Neural crest cell (in vitro differentiated cells): Measurements from ENCODE around the gene CASK. TPM values are rescaled to one million over a fixed set of nuclear protein-coding genes. Genes with fewer than 3 reads are reported as not detected.

ENCODE experiments used
- DNase-seq: peaks from one replicate; pipeline ENCODE4 v3.0.0; 2021; ENCODE audit warnings: low read depth, mixed read lengths, low spot score
- H3K27ac Mint-ChIP-seq: one replicate; pipeline ENCODE4 v1.8.0; 2021; ENCODE audit warnings: mild to moderate bottlenecking, mixed read lengths; ENCODE audit not compliant: unreplicated experiment
- H3K27me3 Mint-ChIP-seq: 2 replicates; pipeline ENCODE4 v1.8.0; 2021; ENCODE audit warnings: low read depth, mild to moderate bottlenecking, mixed read lengths
- H3K36me3 Mint-ChIP-seq: 2 replicates; pipeline ENCODE4 v1.8.0; 2021; ENCODE audit warnings: low read depth, mild to moderate bottlenecking, mixed read lengths
- H3K4me1 Mint-ChIP-seq: 2 replicates; pipeline ENCODE4 v1.8.0; 2021; ENCODE audit warnings: mixed read lengths
- H3K4me3 Mint-ChIP-seq: one replicate; pipeline ENCODE4 v1.8.0; 2021; ENCODE audit warnings: mild to moderate bottlenecking, mixed read lengths
- H3K9me3 Mint-ChIP-seq: 2 replicates; pipeline ENCODE4 v1.8.0; 2021; ENCODE audit warnings: mixed read lengths
- total RNA-seq: library from RNA; stranded (reverse); gene quantifications from 2 replicates; pipeline ENCODE4 v1.2.1, GENCODE V29; 2021
- TF ChIP-seq, protein P1 (sequence below): fragments of 200-600 bp; sonication (generic); conservative IDR thresholded peaks from 2 replicates; pipeline ENCODE4 v1.5.0; 2021; ENCODE audit warnings: antibody characterized with exemption, mild to moderate bottlenecking

Gene CASK
- total RNA-seq, 1 donor from 2014 or later = 57.8 TPM

DNA sequence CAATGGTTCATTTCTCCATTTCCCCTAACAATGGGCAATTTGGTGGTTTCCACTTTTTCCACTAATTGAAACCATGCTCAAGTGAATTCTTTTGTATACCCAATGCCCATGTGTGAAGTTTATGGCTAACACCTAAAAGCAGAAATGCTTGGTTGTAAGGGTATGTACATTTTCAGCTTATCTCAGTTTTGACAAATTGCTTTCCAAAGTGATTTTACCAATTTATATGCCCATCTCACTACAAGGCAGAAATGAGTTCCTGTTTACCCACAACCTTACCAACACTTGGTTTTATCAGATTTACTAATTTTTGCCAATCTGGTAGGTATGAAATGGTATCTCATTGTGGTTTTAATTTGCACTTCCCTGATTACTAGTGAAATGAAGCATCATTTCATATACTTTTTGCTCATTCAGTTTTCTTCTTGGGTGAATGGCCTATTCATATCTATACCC lies 219.8 kb downstream of the CASK start:
- peaks cover 2% of the 10 kb centered on the region for H3K36me3 Mint-ChIP-seq
- H3K9me3 Mint-ChIP-seq = no peaks in the 10 kb centered on the region
- no peaks in the 10 kb centered on the region for H3K27me3 Mint-ChIP-seq
- no peak for DNase-seq
- TF ChIP-seq, protein P1, sequence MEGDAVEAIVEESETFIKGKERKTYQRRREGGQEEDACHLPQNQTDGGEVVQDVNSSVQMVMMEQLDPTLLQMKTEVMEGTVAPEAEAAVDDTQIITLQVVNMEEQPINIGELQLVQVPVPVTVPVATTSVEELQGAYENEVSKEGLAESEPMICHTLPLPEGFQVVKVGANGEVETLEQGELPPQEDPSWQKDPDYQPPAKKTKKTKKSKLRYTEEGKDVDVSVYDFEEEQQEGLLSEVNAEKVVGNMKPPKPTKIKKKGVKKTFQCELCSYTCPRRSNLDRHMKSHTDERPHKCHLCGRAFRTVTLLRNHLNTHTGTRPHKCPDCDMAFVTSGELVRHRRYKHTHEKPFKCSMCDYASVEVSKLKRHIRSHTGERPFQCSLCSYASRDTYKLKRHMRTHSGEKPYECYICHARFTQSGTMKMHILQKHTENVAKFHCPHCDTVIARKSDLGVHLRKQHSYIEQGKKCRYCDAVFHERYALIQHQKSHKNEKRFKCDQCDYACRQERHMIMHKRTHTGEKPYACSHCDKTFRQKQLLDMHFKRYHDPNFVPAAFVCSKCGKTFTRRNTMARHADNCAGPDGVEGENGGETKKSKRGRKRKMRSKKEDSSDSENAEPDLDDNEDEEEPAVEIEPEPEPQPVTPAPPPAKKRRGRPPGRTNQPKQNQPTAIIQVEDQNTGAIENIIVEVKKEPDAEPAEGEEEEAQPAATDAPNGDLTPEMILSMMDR = no peak
- H3K4me3 Mint-ChIP-seq = no peak overlapping the region
- peaks cover 12% of the 10 kb centered on the region for H3K4me1 Mint-ChIP-seq
- no peak overlapping the region for H3K27ac Mint-ChIP-seq

DNA sequence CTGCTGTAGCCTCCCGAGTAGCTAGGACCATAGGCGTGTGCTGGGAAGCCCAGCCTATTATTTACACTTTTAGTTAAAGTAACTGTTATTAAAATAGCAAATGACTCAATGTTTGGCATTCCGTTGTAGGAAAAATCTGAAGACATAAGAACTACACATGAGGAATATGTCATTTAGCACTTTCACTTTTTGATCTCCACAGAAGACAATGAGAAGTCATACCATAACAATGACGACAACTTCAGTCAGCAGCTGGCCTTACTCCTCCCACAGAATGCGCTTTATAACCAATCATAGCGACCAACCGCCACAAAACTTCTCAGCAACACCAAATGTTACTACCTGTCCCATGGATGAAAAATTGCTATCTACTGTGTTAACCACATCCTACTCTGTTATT lies 227.9 kb downstream of the CASK start:
- Mint-ChIP-seq H3K36me3 (peaks cover 6% of the 10 kb centered on the region), H3K27ac (no peak overlapping the region), H3K9me3 (peaks cover 4% of the 10 kb centered on the region)

DNA sequence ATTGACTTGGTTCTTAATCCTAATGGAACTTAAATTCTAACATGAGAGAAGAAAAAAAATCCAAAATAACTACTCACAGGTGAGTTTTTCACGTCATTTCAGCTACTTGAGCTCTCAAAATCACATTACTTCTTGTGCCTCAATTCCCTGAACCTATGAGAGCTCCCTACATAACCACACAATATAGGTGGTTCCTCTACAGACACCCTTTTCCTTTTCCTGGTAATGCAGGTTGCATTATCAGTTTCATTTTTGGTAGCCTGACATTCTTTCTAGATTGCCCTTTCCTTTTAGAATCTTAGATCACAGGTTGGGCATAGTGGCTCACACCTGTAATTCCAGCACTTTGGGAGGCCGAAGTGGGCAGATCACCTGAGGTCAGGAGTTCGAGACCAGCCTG lies 230.3 kb downstream of the CASK start:
- Mint-ChIP-seq H3K9me3 (peaks cover 2% of the 10 kb centered on the region), H3K4me1 (no peaks in the 10 kb centered on the region), H3K36me3 (peaks cover 6% of the 10 kb centered on the region), H3K27me3 (no peaks in the 10 kb centered on the region), H3K4me3 (no peak overlapping the region), H3K27ac (peak overlapping the region; percentile 50)
- TF ChIP-seq, protein P1 = no peak
- DNase-seq = no peak

More for the DNA sequence above, 227.9 kb downstream of the CASK start:
- no peak for DNase-seq
- Mint-ChIP-seq H3K4me3 (no peak overlapping the region), H3K4me1 (no peaks in the 10 kb centered on the region), H3K27me3 (no peaks in the 10 kb centered on the region)
- TF ChIP-seq, protein P1 = no peak

DNA sequence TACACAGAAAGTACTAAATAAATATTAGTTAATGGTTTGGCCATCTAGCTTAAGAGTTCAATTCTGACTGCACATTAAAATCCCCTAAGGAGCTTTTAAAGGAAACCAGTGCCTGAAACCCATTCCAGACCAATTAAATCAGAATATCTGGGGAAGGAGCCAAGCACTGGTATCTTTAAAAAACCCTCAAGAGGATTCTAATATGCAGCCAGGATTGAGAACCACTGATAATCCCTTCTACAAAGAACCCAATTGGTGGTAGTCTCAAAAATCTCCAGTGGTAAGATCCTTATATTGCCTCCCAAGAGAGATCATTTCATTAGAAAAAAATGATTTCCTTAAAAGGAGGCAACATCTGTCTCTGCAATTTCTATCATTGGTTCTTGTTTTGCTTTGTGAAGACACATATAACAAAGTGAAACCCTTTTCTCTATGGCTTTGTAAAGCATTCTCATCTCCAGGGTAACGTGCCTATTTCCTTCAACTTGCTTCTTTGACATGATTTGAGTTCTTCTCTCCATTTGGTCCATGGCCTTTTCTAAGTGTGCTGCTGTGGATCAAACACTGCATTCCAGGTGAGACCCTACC lies 231.1 kb downstream of the CASK start:
- no peak for DNase-seq
- no peak overlapping the region for H3K27ac Mint-ChIP-seq
- TF ChIP-seq, protein P1 = no peak
- H3K4me3 Mint-ChIP-seq = no peak overlapping the region
- peaks cover under 1% of the 10 kb centered on the region for H3K9me3 Mint-ChIP-seq
- no peaks in the 10 kb centered on the region for H3K4me1 Mint-ChIP-seq
- H3K36me3 Mint-ChIP-seq = peaks cover 4% of the 10 kb centered on the region
- H3K27me3 Mint-ChIP-seq = no peaks in the 10 kb centered on the region

DNA sequence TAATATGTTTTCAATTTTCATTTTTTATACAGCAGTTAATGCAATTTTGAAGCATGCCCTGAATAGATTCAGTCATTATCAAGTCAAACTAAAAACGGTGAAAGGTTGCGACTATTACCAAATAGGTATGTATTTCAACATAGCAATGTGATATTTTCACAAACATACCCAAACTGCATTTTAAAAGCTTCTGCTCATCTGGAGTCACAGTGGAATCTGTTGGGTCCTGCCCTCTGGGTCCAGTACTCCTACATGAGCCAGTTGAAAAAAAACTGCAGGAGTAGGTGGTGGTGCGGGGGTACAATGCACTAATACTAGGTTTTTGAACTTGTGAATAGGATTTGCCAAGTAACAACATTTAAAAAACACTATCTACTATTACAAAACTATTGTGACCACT lies 233.6 kb downstream of the CASK start:
- no peaks in the 10 kb centered on the region for H3K36me3 Mint-ChIP-seq
- H3K27me3 Mint-ChIP-seq = no peaks in the 10 kb centered on the region
- no peak for DNase-seq
- H3K4me1 Mint-ChIP-seq = no peaks in the 10 kb centered on the region
- H3K4me3 Mint-ChIP-seq = no peak overlapping the region
- no peak overlapping the region for H3K27ac Mint-ChIP-seq
- TF ChIP-seq, protein P1 = no peak
- H3K9me3 Mint-ChIP-seq = no peaks in the 10 kb centered on the region
